ENCODE measurements around the gene ADAMTS8. TPM values are rescaled to one million over a fixed set of nuclear protein-coding genes. Genes with fewer than 3 reads are reported as not detected.

Gene ADAMTS8
- total RNA-seq, 4 donors from 2014 or later, result 0.38 to 0.56 TPM; not detected in 2

GRCh38 chr11:130471731-130472433 is 43.5 kb upstream of the ADAMTS8 start:
- Histone ChIP-seq H3K4me1 (peaks cover 2 to 13% of the 10 kb centered on the region in 2 donors), H3K27ac (no peak overlapping the region), H3K9me3 (no peaks in the 10 kb centered on the region), H3K27me3 (no peaks in the 10 kb centered on the region), H3K4me3 (replicated peaks in 1 of 3) (no peak overlapping the region), H3K36me3 (peaks cover 39 to 48% of the 10 kb centered on the region in 2 donors)
- intact Hi-C loops (cut with DNase I), result no loop called here
- DNase-seq, result no peak
- TF ChIP-seq CTCF (IDR thresholded peaks at IDR 0.05), result no peak
- TF ChIP-seq POLR2A (IDR thresholded peaks at IDR 0.05), result no peak
- WGBS, 2 donors, result 88 to 95% methylated on average over 7 to 11 of the region's 11 CpGs

- Histone ChIP-seq H3K4me1 (peaks cover 0 to 5% of the 10 kb centered on the region in 2 donors), H3K4me3 (replicated peaks in 1 of 3) (no peak overlapping the region), H3K27ac (no peak overlapping the region), H3K27me3 (no peaks in the 10 kb centered on the region), H3K9me3 (no peaks in the 10 kb centered on the region), H3K36me3 (peaks cover 39 to 48% of the 10 kb centered on the region in 2 donors)
- 92 to 93% methylated on average over 20 of the region's 20 CpGs for WGBS, 2 donors
- no peak for TF ChIP-seq POLR2A (IDR thresholded peaks at IDR 0.05)
- no peak for TF ChIP-seq CTCF (IDR thresholded peaks at IDR 0.05)
- no peak for DNase-seq
- intact Hi-C loops (cut with DNase I), result no loop called here
These were observed 42.7 kb upstream of the ADAMTS8 start for GRCh38 chr11:130470832-130471706.

GRCh38 chr11:130469181-130469580 is 40.8 kb upstream of the ADAMTS8 start:
- Histone ChIP-seq H3K9me3 (no peaks in the 10 kb centered on the region), H3K27me3 (no peaks in the 10 kb centered on the region), H3K4me3 (replicated peaks in 1 of 3) (no peak overlapping the region), H3K4me1 (no peaks in the 10 kb centered on the region), H3K36me3 (peaks cover 53 to 59% of the 10 kb centered on the region in 2 donors), H3K27ac (no peak overlapping the region)
- 92 to 100% methylated on average over 6 of the region's 6 CpGs for WGBS, 2 donors
- intact Hi-C loops (cut with DNase I), result no loop called here
- no peak for TF ChIP-seq POLR2A (IDR thresholded peaks at IDR 0.05)
- no peak for TF ChIP-seq CTCF (IDR thresholded peaks at IDR 0.05)
- no peak for DNase-seq

- Histone ChIP-seq H3K4me3 (replicated peaks in 1 of 3) (no peak overlapping the region), H3K4me1 (no peaks in the 10 kb centered on the region), H3K36me3 (peaks cover 50 to 58% of the 10 kb centered on the region in 2 donors), H3K27me3 (no peaks in the 10 kb centered on the region), H3K27ac (no peak overlapping the region), H3K9me3 (no peaks in the 10 kb centered on the region)
- TF ChIP-seq CTCF (IDR thresholded peaks at IDR 0.05) (no peak), POLR2A (IDR thresholded peaks at IDR 0.05) (no peak)
- DNase-seq, result no peak
- intact Hi-C loops (cut with DNase I), result no loop called here
- 90 to 91% methylated on average over 10 of the region's 10 CpGs for WGBS, 2 donors
These were observed 38.9 kb upstream of the ADAMTS8 start for GRCh38 chr11:130467116-130467900.

Measured in thyroid gland (tissue), 4 donors.